H9 (cell line): Measurements from ENCODE around the gene CERK. TPM values are rescaled to one million over a fixed set of nuclear protein-coding genes. Genes with fewer than 3 reads are reported as not detected.

ENCODE experiments used
- DNase-seq: peaks from one replicate; pipeline ENCODE4 v3.0.0-alpha.2; 2017
- H2AFZ ChIP-seq: one replicate; pipeline ENCODE4 v1.6.1; 2013; ENCODE audit warnings: mild to moderate bottlenecking, low read length, control low read depth, moderate library complexity
- H2AK5ac ChIP-seq: 2 replicates; pipeline ENCODE4 v1.6.1; 2013; ENCODE audit warnings: low read length, control low read depth, mixed read lengths; ENCODE audit not compliant: insufficient read length
- H2BK120ac ChIP-seq: one replicate; pipeline ENCODE4 v1.6.1; 2013; ENCODE audit warnings: low read depth, mild to moderate bottlenecking, low read length, control low read depth, inconsistent platforms; ENCODE audit not compliant: poor library complexity, severe bottlenecking
- H2BK12ac ChIP-seq: 2 replicates; pipeline ENCODE4 v1.6.1; 2013; ENCODE audit warnings: low read length, control low read depth, mixed read lengths, low read depth; ENCODE audit not compliant: insufficient read length
- H2BK15ac ChIP-seq: 2 replicates; pipeline ENCODE4 v1.6.1; 2013; ENCODE audit warnings: low read depth, low read length, control low read depth
- H2BK20ac ChIP-seq: one replicate; pipeline ENCODE4 v1.6.1; 2013; ENCODE audit warnings: low read depth, mild to moderate bottlenecking, low read length, control low read depth, inconsistent platforms; ENCODE audit not compliant: poor library complexity, severe bottlenecking
- H2BK5ac ChIP-seq: 2 replicates; pipeline ENCODE4 v1.6.1; 2013; ENCODE audit warnings: low read length, control low read depth, mixed read lengths; ENCODE audit not compliant: insufficient read length
- H3K14ac ChIP-seq: 2 replicates; pipeline ENCODE4 v1.6.1; 2013; ENCODE audit warnings: low read length, control low read depth; ENCODE audit not compliant: insufficient read depth
- H3K18ac ChIP-seq: 2 replicates; pipeline ENCODE4 v1.6.1; 2013; ENCODE audit warnings: low read depth, mild to moderate bottlenecking, mixed read lengths, low read length, control low read depth; ENCODE audit not compliant: insufficient read length
- H3K23ac ChIP-seq: 2 replicates; pipeline ENCODE4 v1.6.1; 2013; ENCODE audit warnings: low read length, control low read depth, mixed read lengths, low read depth; ENCODE audit not compliant: insufficient read length
- H3K23me2 ChIP-seq: 2 replicates; pipeline ENCODE4 v1.6.1; 2013; ENCODE audit warnings: low read depth, mild to moderate bottlenecking, mixed read lengths, low read length, control low read depth; ENCODE audit not compliant: insufficient read length, poor library complexity, severe bottlenecking
- H3K27ac ChIP-seq: 2 replicates; pipeline ENCODE4 v1.5.1; 2013; ENCODE audit warnings: low read length, control low read depth, mixed read lengths, low read depth; ENCODE audit not compliant: insufficient read length
- H3K27me3 ChIP-seq: 2 replicates; pipeline ENCODE4 v1.6.1; 2013; ENCODE audit warnings: low read length, control low read depth, inconsistent platforms; ENCODE audit not compliant: insufficient read depth
- H3K4ac ChIP-seq: 2 replicates; pipeline ENCODE4 v1.6.1; 2013; ENCODE audit warnings: low read depth, mild to moderate bottlenecking, control low read depth, inconsistent platforms, low read length, moderate library complexity
- H3K4me1 ChIP-seq: 2 replicates; pipeline ENCODE4 v1.6.1; 2013; ENCODE audit warnings: low read length, control low read depth, inconsistent platforms; ENCODE audit not compliant: insufficient read depth
- H3K4me2 ChIP-seq: 2 replicates; pipeline ENCODE4 v1.6.1; 2013; ENCODE audit warnings: low read length, control low read depth, mixed read lengths; ENCODE audit not compliant: insufficient read length, insufficient read depth
- H3K56ac ChIP-seq: 2 replicates; pipeline ENCODE4 v1.6.1; 2013; ENCODE audit warnings: low read depth, mild to moderate bottlenecking, mixed read lengths, low read length, control low read depth; ENCODE audit not compliant: insufficient read length
- H3K79me1 ChIP-seq: 2 replicates; pipeline ENCODE4 v1.6.1; 2013; ENCODE audit warnings: low read depth, mild to moderate bottlenecking, moderate library complexity, low read length, control low read depth, inconsistent platforms; ENCODE audit not compliant: insufficient read depth, poor library complexity, severe bottlenecking
- H3K79me2 ChIP-seq: 2 replicates; pipeline ENCODE4 v1.6.1; 2013; ENCODE audit warnings: low read length, control low read depth, inconsistent platforms; ENCODE audit not compliant: insufficient read depth
- H3K9ac ChIP-seq: 2 replicates; pipeline ENCODE4 v1.6.1; 2013; ENCODE audit warnings: low read length, control low read depth, mixed read lengths; ENCODE audit not compliant: insufficient read length; ENCODE audit errors: extremely low read depth
- H3K9me3 ChIP-seq: one replicate; pipeline ENCODE4 v1.6.1; 2013; ENCODE audit warnings: low read depth, low read length, inconsistent platforms; ENCODE audit not compliant: control insufficient read depth
- H3T11ph ChIP-seq: one replicate; pipeline ENCODE4 v1.6.1; 2013; ENCODE audit warnings: mild to moderate bottlenecking, low read length, control low read depth, inconsistent platforms
- H4K20me1 ChIP-seq: one replicate; pipeline ENCODE4 v1.6.1; 2013; ENCODE audit not compliant: control insufficient read depth, insufficient read length, insufficient read depth
- H4K5ac ChIP-seq: 2 replicates; pipeline ENCODE4 v1.6.1; 2013; ENCODE audit warnings: low read depth, mild to moderate bottlenecking, mixed read lengths, low read length, control low read depth; ENCODE audit not compliant: insufficient read length
- H4K8ac ChIP-seq: replicated peaks from 2 replicates; pipeline ENCODE4 v1.6.1; 2013; ENCODE audit warnings: low read length, control low read depth, mixed read lengths, low read depth; ENCODE audit not compliant: insufficient read length
- H4K91ac ChIP-seq: 2 replicates; pipeline ENCODE4 v1.6.1; 2013; ENCODE audit warnings: low read depth, mild to moderate bottlenecking, moderate library complexity, mixed read lengths, low read length, control low read depth; ENCODE audit not compliant: insufficient read length
- H3K27ac Mint-ChIP-seq, 3 experiments: 2 replicates in 2 of 3; 3 replicates in 1 of 3; pipeline ENCODE4 v1.8.0; 2020 to 2021; ENCODE audit warnings: mixed read lengths in 3 of 3, mild to moderate bottlenecking in 1 of 3, moderate library complexity in 1 of 3
- H3K27me3 Mint-ChIP-seq: 2 replicates; pipeline ENCODE4 v1.8.0; 2021; ENCODE audit warnings: low read depth, mild to moderate bottlenecking, moderate library complexity, mixed read lengths
- H3K36me3 Mint-ChIP-seq, 3 experiments: 2 replicates in 2 of 3; 3 replicates in 1 of 3; pipeline ENCODE4 v1.8.0; 2020 to 2021; ENCODE audit warnings: low read depth in 3 of 3, mixed read lengths in 3 of 3; ENCODE audit not compliant: insufficient read depth in 1 of 3
- H3K4me1 Mint-ChIP-seq, 2 experiments: 2 replicates each; pipeline ENCODE4 v1.8.0; 2020; ENCODE audit warnings: mixed read lengths in 2 of 2
- H3K4me3 Mint-ChIP-seq, 2 experiments: 2 replicates in 1 of 2; 3 replicates in 1 of 2; pipeline ENCODE4 v1.8.0; 2020 to 2021; ENCODE audit warnings: mild to moderate bottlenecking in 2 of 2, mixed read lengths in 2 of 2, moderate library complexity in 1 of 2
- H3K9me3 Mint-ChIP-seq, 2 experiments: 2 replicates in 1 of 2; 3 replicates in 1 of 2; pipeline ENCODE4 v1.8.0; 2020; ENCODE audit warnings: mild to moderate bottlenecking in 2 of 2, mixed read lengths in 2 of 2, moderate library complexity in 1 of 2
- CTCF ChIP-seq: fragments of 200-600 bp; sonication (generic); conservative IDR thresholded peaks from 3 replicates; pipeline ENCODE4 v1.8.0; 2021; ENCODE audit warnings: antibody characterized with exemption, mild to moderate bottlenecking
- WGBS: extraction: QIAGEN DNeasy Blood & Tissue Kit; methylation state at CpG from one replicate; pipeline ENCODE4 v1.1.7; 2013; ENCODE audit warnings: missing lambda C conversion rate, low lambda C conversion rate, mixed read lengths; ENCODE audit not compliant: insufficient read length; ENCODE audit errors: extremely low coverage; 5-methylcytosine and 5-hydroxymethylcytosine counted together
- total RNA-seq: library from RNA; stranded (reverse); gene quantifications from 2 replicates; pipeline ENCODE4 v1.2.1, GENCODE V29; 2021

CERK gene
- total RNA-seq, 1 experiment from 2014 or later = 47.1 TPM

- Histone ChIP-seq H3K23me2 (no peaks in the 10 kb centered on the region), H3K79me2 (no peaks in the 10 kb centered on the region), H4K91ac (no peak overlapping the region), H3K9ac (no peak overlapping the region), H3K14ac (no peak overlapping the region), H3K79me1 (no peaks in the 10 kb centered on the region), H2BK15ac (no peak overlapping the region), H3K4me2 (no peak overlapping the region), H3T11ph (no peak overlapping the region), H2BK120ac (no peak overlapping the region), H3K27ac (no peak overlapping the region), H2BK5ac (no peak overlapping the region), H3K4ac (no peak overlapping the region), H3K23ac (no peak overlapping the region), H2AFZ (no peak overlapping the region), H2BK12ac (no peak overlapping the region), H2BK20ac (no peak overlapping the region), H4K8ac (no peak overlapping the region), H2AK5ac (no peak overlapping the region), H3K18ac (no peak overlapping the region), H3K56ac (no peak overlapping the region), H4K20me1 (no peaks in the 10 kb centered on the region), H4K5ac (no peak overlapping the region), H3K27me3 (no peaks in the 10 kb centered on the region), H3K9me3 (no peaks in the 10 kb centered on the region), H3K4me1 (no peaks in the 10 kb centered on the region)
- no peak for DNase-seq
- peaks cover 0 to 4% of the 10 kb centered on the region in 2 experiments; a peak in 2 of 4 replicates for H3K4me1 Mint-ChIP-seq
- no peak for TF ChIP-seq CTCF
- WGBS = no CpG with 5 or more reads among the region's 17 CpGs
- H3K36me3 Mint-ChIP-seq = peaks cover 15 to 55% (median 53%) of the 10 kb centered on the region in 3 experiments; a peak in 6 of 7 replicates
- peak overlapping the region in 2 of 3 experiments; percentile 9 to 53; a peak in 1 of 7 replicates for H3K27ac Mint-ChIP-seq
- no peak overlapping the region for H3K4me3 Mint-ChIP-seq
- H3K9me3 Mint-ChIP-seq = no peaks in the 10 kb centered on the region
- H3K27me3 Mint-ChIP-seq = no peaks in the 10 kb centered on the region; the same call in 1 of the 2 replicates
Observed at GRCh38 chr22:46699091-46699490, 39.0 kb downstream of the CERK start.
